Activated gamma-delta T cell treated with Interleukin-2 at 50 U/mL for 16 hours (primary cell): Measurements from ENCODE around the gene SBF2.
"Not testable (repeated sequence)": the region's sequence is repeated elsewhere in the genome, so short reads cannot be mapped to it uniquely, and the experiment has no call there.

ENCODE experiments used
- DNase-seq: peaks from one replicate; pipeline ENCODE4 v3.0.0-alpha.2; 2020

SBF2 gene

GRCh38 chr11:10108915-10109680 is 184.9 kb downstream of the SBF2 start:
- DNase-seq = no peak

GRCh38 chr11:10107497-10107896 is 186.5 kb downstream of the SBF2 start:
- DNase-seq = no peak

- no peak for DNase-seq
These were observed 196.4 kb downstream of the SBF2 start for GRCh38 chr11:10097615-10098014.

- no peak for DNase-seq
These were observed 197.0 kb downstream of the SBF2 start for GRCh38 chr11:10096987-10097386.

- DNase-seq = no peak
These were observed 198.4 kb downstream of the SBF2 start for GRCh38 chr11:10095412-10096208.

- no peak for DNase-seq
These were observed 201.6 kb downstream of the SBF2 start for GRCh38 chr11:10092426-10092825.

- DNase-seq = no peak
These were observed 202.5 kb downstream of the SBF2 start for GRCh38 chr11:10091314-10092045.

- DNase-seq = not testable (repeated sequence)
These were observed 206.1 kb downstream of the SBF2 start for GRCh38 chr11:10087923-10088225.

- no peak for DNase-seq
These were observed 206.7 kb downstream of the SBF2 start for GRCh38 chr11:10087186-10087922.

- DNase-seq = no peak
These were observed 213.9 kb downstream of the SBF2 start for GRCh38 chr11:10080138-10080537.

- no peak for DNase-seq
These were observed 217.4 kb downstream of the SBF2 start for GRCh38 chr11:10076458-10077141.

GRCh38 chr11:10075141-10075540 is 218.9 kb downstream of the SBF2 start:
- no peak for DNase-seq

- DNase-seq = no peak
These were observed 221.2 kb downstream of the SBF2 start for GRCh38 chr11:10072841-10073240.

- no peak for DNase-seq
These were observed 221.9 kb downstream of the SBF2 start for GRCh38 chr11:10072142-10072541.

- DNase-seq = no peak
These were observed 226.3 kb downstream of the SBF2 start for GRCh38 chr11:10067629-10068300.

- DNase-seq = no peak
These were observed 227.6 kb downstream of the SBF2 start for GRCh38 chr11:10066441-10066840.

GRCh38 chr11:10064828-10065227 is 229.2 kb downstream of the SBF2 start:
- no peak for DNase-seq

- DNase-seq = no peak
These were observed 235.7 kb downstream of the SBF2 start for GRCh38 chr11:10058356-10058755.

GRCh38 chr11:10051868-10052586 is 242.0 kb downstream of the SBF2 start:
- no peak for DNase-seq

GRCh38 chr11:10050561-10050960 is 243.5 kb downstream of the SBF2 start:
- no peak for DNase-seq

- no peak for DNase-seq
These were observed 244.3 kb downstream of the SBF2 start for GRCh38 chr11:10049756-10050155.
